ENCODE data around the gene DONSON.

DONSON gene

GRCh38 chr21:33544451-33545195 is 43.9 kb downstream of the DONSON start:
- peak overlapping the region; percentile 78 for H3K9ac ChIP-seq (ENCODE audit: low read length)
- 0 out of 2 replicates have a peak overlapping the region, but pooled peaks have one; percentile 91 for H3K27ac ChIP-seq (ENCODE audit: low read depth, low read length)
- H3K36me3 ChIP-seq (ENCODE audit: low read length), result peaks cover 40% of the 10 kb centered on the region
- no peaks in the 10 kb centered on the region for H3K27me3 ChIP-seq (ENCODE audit: low read length)
- H3K9me2 ChIP-seq (replicated peaks; ENCODE audit: insufficient read depth, low read length), result no peaks in the 10 kb centered on the region
- peaks cover 94% of the 10 kb centered on the region for H3K79me2 ChIP-seq (ENCODE audit: insufficient read depth, low read length)
- peak overlapping the region; percentile 99 for H3K4me2 ChIP-seq (ENCODE audit: low read depth, low read length, poor library complexity, severe bottlenecking)
- H4K20me1 ChIP-seq (ENCODE audit: low read depth, low read length), result peaks cover 39% of the 10 kb centered on the region
- peak overlapping the region; percentile 88 for H3K4me3 ChIP-seq (ENCODE audit: insufficient read depth, low read length, poor library complexity, severe bottlenecking)
- no peak for TF ChIP-seq EZH2phosphoT487 (conservative IDR thresholded peaks at IDR 0.05; ENCODE audit: low read length)
- H2AFZ ChIP-seq (ENCODE audit: low read depth, low read length, severe bottlenecking), result no peak overlapping the region
- H3F3A ChIP-seq (ENCODE audit: insufficient read depth), result peaks cover 34% of the 10 kb centered on the region
- H3K9me3 ChIP-seq (ENCODE audit: insufficient read depth, low read length), result no peaks in the 10 kb centered on the region

DNA sequence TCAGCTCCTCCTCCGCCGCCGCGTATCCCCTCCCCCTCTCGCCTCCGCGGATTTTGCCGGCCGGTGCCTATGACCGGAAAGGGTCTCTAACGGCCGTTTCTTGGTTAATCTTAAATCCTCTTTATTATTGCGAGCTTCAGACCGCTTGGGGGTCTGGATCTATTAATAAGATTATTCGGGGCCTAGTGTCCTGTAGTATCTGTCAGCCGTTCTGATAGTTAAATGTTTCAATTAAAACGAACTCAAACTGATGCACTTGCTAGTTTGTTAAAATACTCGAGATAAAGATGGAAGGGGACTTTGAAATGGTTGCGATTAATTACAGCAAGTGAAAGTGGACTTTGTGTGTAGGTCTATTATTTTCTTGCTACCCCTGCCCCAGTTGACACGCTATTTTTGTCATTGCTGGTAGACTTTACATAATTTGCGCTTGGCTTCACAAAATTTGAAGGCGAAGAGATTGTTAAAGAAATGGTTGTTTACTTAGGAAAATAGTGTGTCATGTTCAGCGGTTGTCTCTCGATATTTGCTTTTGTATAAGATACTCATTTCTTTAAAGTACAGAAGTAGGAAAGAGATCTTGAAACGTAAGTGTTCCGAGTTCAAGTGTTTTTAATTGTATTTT is 44.9 kb downstream of the DONSON start:
- no peak overlapping the region for H2AFZ ChIP-seq (ENCODE audit: low read depth, low read length, severe bottlenecking)
- H3K36me3 ChIP-seq (ENCODE audit: low read length), result peaks cover 32% of the 10 kb centered on the region
- H3F3A ChIP-seq (ENCODE audit: insufficient read depth), result peaks cover 34% of the 10 kb centered on the region
- H3K9ac ChIP-seq (ENCODE audit: low read length), result peak overlapping the region; percentile 78
- H3K27me3 ChIP-seq (ENCODE audit: low read length), result no peaks in the 10 kb centered on the region
- peaks cover 93% of the 10 kb centered on the region for H3K79me2 ChIP-seq (ENCODE audit: insufficient read depth, low read length)
- H3K9me3 ChIP-seq (ENCODE audit: insufficient read depth, low read length), result no peaks in the 10 kb centered on the region
- H3K4me3 ChIP-seq (ENCODE audit: insufficient read depth, low read length, poor library complexity, severe bottlenecking), result peak overlapping the region; percentile 88
- no peaks in the 10 kb centered on the region for H3K9me2 ChIP-seq (replicated peaks; ENCODE audit: insufficient read depth, low read length)
- peaks cover 36% of the 10 kb centered on the region for H4K20me1 ChIP-seq (ENCODE audit: low read depth, low read length)
- peak overlapping the region; percentile 91 for H3K27ac ChIP-seq (ENCODE audit: low read depth, low read length)
- TF ChIP-seq EZH2phosphoT487 (conservative IDR thresholded peaks at IDR 0.05; ENCODE audit: low read length), result no peak
- TF ChIP-seq, protein P1, sequence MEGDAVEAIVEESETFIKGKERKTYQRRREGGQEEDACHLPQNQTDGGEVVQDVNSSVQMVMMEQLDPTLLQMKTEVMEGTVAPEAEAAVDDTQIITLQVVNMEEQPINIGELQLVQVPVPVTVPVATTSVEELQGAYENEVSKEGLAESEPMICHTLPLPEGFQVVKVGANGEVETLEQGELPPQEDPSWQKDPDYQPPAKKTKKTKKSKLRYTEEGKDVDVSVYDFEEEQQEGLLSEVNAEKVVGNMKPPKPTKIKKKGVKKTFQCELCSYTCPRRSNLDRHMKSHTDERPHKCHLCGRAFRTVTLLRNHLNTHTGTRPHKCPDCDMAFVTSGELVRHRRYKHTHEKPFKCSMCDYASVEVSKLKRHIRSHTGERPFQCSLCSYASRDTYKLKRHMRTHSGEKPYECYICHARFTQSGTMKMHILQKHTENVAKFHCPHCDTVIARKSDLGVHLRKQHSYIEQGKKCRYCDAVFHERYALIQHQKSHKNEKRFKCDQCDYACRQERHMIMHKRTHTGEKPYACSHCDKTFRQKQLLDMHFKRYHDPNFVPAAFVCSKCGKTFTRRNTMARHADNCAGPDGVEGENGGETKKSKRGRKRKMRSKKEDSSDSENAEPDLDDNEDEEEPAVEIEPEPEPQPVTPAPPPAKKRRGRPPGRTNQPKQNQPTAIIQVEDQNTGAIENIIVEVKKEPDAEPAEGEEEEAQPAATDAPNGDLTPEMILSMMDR (IDR thresholded peaks at IDR 0.05; ENCODE audit: insufficient read depth, low read length, poor library complexity, severe bottlenecking), result no peak
- peak overlapping the region; percentile 99 for H3K4me2 ChIP-seq (ENCODE audit: low read depth, low read length, poor library complexity, severe bottlenecking)

DNA sequence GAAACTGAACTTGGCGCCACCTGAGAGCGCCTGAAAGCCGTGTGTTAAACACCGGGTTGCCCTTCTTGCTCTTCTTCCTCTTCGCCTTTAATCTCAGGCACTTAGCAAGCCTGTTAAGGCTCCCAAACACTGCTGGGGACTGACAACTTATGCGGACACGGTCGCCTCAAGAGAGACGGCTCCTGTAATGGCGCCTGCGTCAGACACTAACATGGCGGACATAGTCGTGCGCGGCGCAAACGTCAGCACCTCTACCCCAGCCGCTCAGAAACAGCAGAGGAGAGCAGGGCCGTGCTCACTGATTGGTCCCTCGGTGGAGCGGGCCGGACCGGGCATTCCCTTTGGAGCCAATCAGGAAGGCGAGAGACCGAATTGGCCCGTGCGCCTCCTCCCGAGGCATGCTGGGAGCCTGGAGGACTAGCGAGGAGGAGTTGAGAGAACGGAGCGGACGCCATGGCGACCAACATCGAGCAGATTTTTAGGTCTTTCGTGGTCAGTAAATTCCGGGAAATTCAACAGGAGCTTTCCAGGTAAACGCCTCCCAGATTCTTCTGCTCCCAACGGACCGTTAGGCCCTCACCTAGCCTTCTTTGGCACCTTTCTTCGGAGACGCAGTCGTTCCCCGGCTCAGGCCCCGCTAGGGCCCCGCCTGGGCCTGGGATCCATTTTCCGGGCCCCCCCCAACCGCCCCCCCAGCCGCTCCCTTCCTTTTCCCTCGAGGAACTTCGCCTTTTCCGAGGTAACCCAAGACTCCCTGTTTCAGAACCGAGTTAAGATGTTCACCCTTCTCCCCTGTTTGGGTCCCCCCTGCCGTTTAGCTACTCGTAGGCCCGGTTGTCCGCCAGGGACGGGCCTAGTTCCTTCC is 45.6 kb downstream of the DONSON start, which contains the start of gene SON:
SON (plus strand) TSS at position 399 of the 865 bp plus-strand sequence; CDS start at position 454, 55 bp downstream.
- H3F3A ChIP-seq (ENCODE audit: insufficient read depth), result peaks cover 30% of the 10 kb centered on the region
- H3K9me3 ChIP-seq (ENCODE audit: insufficient read depth, low read length), result no peaks in the 10 kb centered on the region
- H3K36me3 ChIP-seq (ENCODE audit: low read length), result peaks cover 29% of the 10 kb centered on the region
- TF ChIP-seq EZH2phosphoT487 (conservative IDR thresholded peaks at IDR 0.05; ENCODE audit: low read length), result no peak
- TF ChIP-seq, protein P1 (IDR thresholded peaks at IDR 0.05; ENCODE audit: insufficient read depth, low read length, poor library complexity, severe bottlenecking), result no peak
- peak within 1 kb of the TSS; percentile 91 for H3K27ac ChIP-seq (ENCODE audit: low read depth, low read length)
- H2AFZ ChIP-seq (ENCODE audit: low read depth, low read length, severe bottlenecking), result peak within 1 kb of the TSS; percentile 50
- H3K9me2 ChIP-seq (replicated peaks; ENCODE audit: insufficient read depth, low read length), result no peaks in the 10 kb centered on the region
- no peaks in the 10 kb centered on the region for H3K27me3 ChIP-seq (ENCODE audit: low read length)
- H3K79me2 ChIP-seq (ENCODE audit: insufficient read depth, low read length), result peaks cover 86% of the 10 kb centered on the region
- peak within 1 kb of the TSS; percentile 88 for H3K4me3 ChIP-seq (ENCODE audit: insufficient read depth, low read length, poor library complexity, severe bottlenecking)
- H4K20me1 ChIP-seq (ENCODE audit: low read depth, low read length), result peaks cover 29% of the 10 kb centered on the region
- peak within 1 kb of the TSS; percentile 78 for H3K9ac ChIP-seq (ENCODE audit: low read length)
- peak within 1 kb of the TSS; percentile 99 for H3K4me2 ChIP-seq (ENCODE audit: low read depth, low read length, poor library complexity, severe bottlenecking)
